ENCODE results near the gene SPDYE2.
"Not testable (repeated sequence)": the region's sequence is repeated elsewhere in the genome, so short reads cannot be mapped to it uniquely, and the experiment has no call there.

- TF ChIP-seq CTCF (IDR thresholded peaks at IDR 0.05; ENCODE audit: low read depth, low read length, missing input control); RAD21 (IDR thresholded peaks at IDR 0.05); ZBTB33 (IDR thresholded peaks at IDR 0.05): not testable (repeated sequence)
Observed at GRCh38 chr7:102510575-102510974, 40.5 kb upstream of the SPDYE2 start.
